Eye (tissue), 1 donor: Measurements from ENCODE around the gene TMCC3.
A peak's percentile ranks its signal among the peaks of the same experiment; 100 is the strongest.
"Not testable (repeated sequence)": the region's sequence is repeated elsewhere in the genome, so short reads cannot be mapped to it uniquely, and the experiment has no call there.

Experiments
- DNase-seq: peaks from one replicate; pipeline ENCODE4 v3.0.0-alpha.2; 2015

The TMCC3 gene

GRCh38 chr12:94633401-94633800 is 17.0 kb downstream of the TMCC3 start:
- no peak for DNase-seq

GRCh38 chr12:94631058-94631457 is 19.3 kb downstream of the TMCC3 start:
- no peak for DNase-seq

- no peak for DNase-seq
These were observed 21.4 kb downstream of the TMCC3 start for GRCh38 chr12:94628819-94629472.

- DNase-seq: no peak
These were observed 22.0 kb downstream of the TMCC3 start for GRCh38 chr12:94628369-94628768.

- no peak for DNase-seq
These were observed 24.8 kb downstream of the TMCC3 start for GRCh38 chr12:94625531-94625930.

GRCh38 chr12:94623161-94623920 is 27.0 kb downstream of the TMCC3 start:
- DNase-seq: peak; percentile 49

- peak; percentile 78 for DNase-seq
These were observed 27.9 kb downstream of the TMCC3 start for GRCh38 chr12:94622475-94622874.

- DNase-seq: peak; percentile 48
These were observed 28.5 kb downstream of the TMCC3 start for GRCh38 chr12:94621662-94622359.

- no peak for DNase-seq
These were observed 29.7 kb downstream of the TMCC3 start for GRCh38 chr12:94620621-94621020.

GRCh38 chr12:94618995-94619695 is 31.2 kb downstream of the TMCC3 start:
- DNase-seq: no peak

GRCh38 chr12:94617101-94617500 is 33.3 kb downstream of the TMCC3 start:
- no peak for DNase-seq

GRCh38 chr12:94616203-94616729 is 34.1 kb downstream of the TMCC3 start:
- peak; percentile 42 for DNase-seq

GRCh38 chr12:94615260-94616181 is 34.8 kb downstream of the TMCC3 start:
- peak; percentile 65 for DNase-seq

- peak; percentile 80 for DNase-seq
These were observed 36.1 kb downstream of the TMCC3 start for GRCh38 chr12:94614288-94614721.

- DNase-seq: no peak
These were observed 40.4 kb downstream of the TMCC3 start for GRCh38 chr12:94609917-94610443.

- not testable (repeated sequence) for DNase-seq
These were observed 43.5 kb downstream of the TMCC3 start for GRCh38 chr12:94606810-94607209.

GRCh38 chr12:94604366-94604698 is 46.0 kb downstream of the TMCC3 start:
- no peak for DNase-seq

- no peak for DNase-seq
These were observed 46.7 kb downstream of the TMCC3 start for GRCh38 chr12:94603434-94604365.

GRCh38 chr12:94602024-94602423 is 48.3 kb downstream of the TMCC3 start:
- DNase-seq: no peak

- DNase-seq: not testable (repeated sequence)
These were observed 49.0 kb downstream of the TMCC3 start for GRCh38 chr12:94601307-94601706.
